AG08395 (cell line): ENCODE measurements around the gene IP6K1.
"Not testable (repeated sequence)": the region's sequence is repeated elsewhere in the genome, so short reads cannot be mapped to it uniquely, and the experiment has no call there.

Experiments
- DNase-seq: peaks from one replicate; pipeline ENCODE4 v3.0.0; 2012; ENCODE audit warnings: mixed read lengths, low spot score

The IP6K1 gene

DNA sequence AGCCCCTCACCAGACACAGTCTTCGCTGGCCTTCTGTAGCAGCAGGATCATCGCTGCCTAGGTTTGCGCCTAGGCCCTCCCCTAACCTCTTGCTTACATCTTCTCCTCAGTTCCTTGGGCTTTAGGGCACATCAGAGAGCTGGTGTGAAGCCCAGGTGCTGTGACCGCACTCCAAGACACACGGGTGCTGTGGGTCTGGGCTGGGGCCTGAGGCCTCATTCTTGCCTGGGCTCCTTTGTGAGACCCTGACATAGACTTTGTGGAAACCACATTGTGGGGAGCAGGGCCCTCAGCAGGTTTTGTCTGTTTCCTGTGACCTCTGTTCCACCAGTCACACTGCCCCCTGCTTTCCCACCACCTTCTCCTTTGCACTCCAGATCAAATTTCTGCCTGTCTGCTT lies 74.9 kb downstream of the IP6K1 start:
- no peak for DNase-seq

DNA sequence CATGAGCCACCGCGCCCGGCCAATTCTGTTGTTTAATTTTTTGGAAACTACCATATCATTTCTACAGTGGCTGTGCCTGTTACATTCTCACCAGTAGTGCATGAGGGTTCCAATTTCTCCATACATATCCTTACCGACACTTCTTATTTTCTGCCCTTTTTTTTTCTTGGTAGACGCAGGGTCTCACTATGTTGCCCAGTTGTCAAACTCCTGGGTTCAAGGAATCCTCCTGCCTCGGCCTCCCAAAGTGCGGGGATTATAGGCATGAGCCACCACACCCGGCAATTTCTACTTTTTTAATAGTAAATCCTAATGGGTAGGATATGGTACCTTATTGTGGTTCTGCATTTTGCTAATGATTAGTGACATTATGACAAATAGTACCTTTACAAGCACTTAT lies 76.5 kb downstream of the IP6K1 start:
- DNase-seq: no peak

DNA sequence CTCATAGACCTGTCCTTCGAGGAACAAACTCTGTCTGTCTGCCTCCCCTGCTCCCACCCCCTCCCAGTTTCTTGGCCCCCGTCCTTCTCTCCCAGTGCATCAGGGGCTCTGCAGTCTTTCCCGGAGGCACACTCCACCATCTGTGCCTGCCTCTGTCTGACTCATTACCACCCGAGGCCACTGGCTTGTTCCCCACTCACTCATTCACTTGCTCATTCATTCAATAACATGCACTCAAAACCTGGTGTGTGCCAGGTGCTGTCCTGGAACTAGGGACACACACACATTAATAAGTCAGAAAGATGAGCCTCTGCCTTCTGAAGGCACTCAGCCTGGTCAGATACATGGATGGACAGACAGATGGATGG lies 79.2 kb downstream of the IP6K1 start:
- DNase-seq: peak; percentile 26

DNA sequence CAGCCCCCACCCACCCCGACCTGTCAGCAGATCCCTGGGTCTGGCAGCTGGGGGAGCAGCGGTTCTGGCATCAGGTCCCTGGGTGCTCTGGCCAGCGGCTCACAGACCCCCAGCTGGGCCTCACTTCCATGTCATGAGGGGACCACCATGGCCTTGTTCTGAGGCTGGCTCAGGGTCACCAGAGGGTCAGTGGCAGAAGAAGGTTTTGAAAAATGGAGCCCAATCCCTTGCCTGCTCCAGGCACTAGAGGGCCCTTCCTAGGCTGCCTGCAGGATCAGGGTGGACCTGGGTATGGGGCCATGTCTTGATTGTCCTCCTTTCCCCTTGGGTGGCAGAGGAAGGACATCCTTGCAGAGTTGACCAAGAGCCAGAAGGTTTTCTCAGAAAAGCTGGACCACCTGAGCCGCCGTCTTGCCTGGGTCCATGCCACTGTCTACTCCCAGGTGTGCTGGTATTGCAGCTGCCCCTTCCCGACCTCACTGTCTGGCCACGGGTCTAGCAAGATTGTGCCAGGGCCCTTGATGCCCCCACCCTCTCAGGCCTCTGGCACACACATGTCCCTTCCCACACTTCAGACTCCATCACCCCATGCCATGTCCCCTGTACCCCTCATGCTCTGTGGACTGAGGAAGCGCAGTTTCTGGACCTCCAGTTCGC lies 79.8 kb downstream of the IP6K1 start:
- DNase-seq: no peak

DNA sequence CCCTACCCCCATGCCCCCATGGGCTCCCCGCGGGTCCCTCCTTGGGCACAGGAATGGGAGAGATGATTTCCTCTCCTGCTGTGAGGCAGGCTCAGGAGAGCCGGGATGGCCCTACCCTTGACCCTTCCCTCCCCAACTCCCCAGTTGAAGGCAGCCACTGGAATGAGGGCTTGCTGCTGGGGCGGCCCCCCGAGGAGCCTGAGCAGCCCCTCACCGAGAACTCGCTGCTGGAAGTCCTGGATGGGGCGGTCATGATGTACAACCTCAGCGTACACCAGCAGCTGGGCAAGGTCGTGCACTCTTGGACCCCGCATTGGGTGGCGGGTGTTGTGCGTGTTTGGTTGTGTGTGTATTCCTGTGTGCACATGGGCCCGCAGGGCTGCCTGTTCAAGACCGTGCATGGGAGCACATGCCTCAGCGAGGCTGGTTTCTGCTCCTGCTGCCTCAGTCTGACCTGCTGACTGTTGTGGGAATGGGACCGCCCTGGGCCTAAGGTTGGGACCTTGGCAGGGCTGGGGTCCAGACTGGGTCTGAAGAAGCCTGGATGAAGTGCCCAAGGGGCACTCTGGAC lies 80.9 kb downstream of the IP6K1 start:
- no peak for DNase-seq

DNA sequence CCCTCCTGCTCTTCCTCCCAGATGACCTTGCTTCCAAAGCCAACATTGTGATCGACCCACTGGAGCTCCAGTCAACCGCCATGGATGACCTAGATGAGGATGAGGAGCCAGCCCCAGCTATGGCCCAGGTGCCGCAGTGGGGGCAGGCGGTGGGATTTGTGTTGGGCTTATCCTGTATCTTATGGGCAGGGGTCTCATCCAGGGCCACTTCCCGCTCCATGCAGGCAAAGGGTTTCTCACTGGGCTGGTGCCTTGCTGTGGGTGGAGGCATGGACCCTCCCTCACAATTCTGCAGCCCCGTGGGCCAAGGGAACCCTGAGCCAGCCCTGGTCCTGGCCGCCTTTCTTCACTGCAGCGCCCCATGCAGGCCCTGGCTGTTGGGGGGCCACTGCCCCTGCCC lies 81.7 kb downstream of the IP6K1 start:
- no peak for DNase-seq

DNA sequence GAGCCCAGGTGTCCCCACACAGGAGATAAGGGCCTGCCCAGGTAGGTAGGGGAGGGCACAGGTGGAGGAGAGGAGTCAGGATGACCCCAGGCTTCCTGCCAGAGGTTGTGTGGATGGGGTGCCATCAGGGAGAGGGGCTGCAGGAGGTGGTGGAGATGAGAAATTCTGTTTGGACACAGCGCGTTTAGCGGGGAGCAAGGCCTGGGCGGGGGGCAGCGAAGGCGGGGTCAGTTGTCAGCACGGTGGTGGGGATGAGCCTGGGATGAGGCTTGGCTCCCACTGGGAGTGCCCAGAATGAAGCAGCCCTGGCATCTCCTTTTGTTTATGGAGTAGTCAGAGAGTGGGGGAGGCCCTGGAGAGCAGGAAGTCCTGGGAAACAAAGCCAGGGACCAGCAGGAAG lies 82.4 kb downstream of the IP6K1 start:
- DNase-seq: no peak

DNA sequence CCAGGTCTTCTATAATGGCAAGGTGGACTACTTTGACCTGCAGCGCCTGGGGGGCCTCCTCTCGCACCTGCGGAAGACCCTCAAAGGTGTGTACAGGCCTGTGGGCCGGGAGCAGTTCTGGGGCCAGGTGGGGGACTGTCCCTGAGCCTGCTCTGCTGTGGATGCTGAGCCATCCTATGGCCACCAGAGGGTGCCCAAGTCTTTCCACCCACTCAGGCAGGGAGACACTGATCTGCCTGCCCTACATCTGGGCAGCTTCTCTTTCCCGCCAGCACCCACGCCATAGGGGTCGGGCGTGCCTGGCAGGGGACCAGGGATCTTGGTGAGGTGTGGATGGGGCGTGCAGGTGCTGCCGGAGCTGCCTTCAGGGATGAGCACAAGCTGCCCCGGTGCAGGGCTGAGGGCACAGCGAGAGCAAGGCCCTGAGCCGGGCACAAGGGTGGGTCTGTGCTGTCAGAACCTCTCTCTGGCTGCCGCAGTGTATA lies 82.9 kb downstream of the IP6K1 start:
- peak; percentile 89 for DNase-seq

DNA sequence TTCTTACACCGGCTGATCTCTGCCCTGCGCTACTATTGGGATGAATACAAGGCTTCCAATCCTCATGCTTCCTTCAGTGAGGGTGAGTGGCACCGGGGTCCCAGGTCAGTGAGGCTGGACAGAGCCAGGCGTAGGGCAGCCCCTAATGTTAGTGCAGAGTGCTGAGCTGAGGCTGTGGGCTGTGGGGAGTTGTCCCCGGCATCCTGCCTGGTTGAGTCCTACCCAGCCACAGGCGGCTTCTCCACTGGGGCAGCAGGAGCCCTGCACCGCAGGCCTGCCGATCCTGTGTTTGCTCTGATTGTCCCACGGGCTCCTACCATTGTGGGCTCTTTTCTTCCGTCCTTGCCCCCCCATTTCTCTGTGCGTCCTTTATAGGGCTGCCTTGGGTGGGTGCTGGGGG lies 83.7 kb downstream of the IP6K1 start:
- no peak for DNase-seq

DNA sequence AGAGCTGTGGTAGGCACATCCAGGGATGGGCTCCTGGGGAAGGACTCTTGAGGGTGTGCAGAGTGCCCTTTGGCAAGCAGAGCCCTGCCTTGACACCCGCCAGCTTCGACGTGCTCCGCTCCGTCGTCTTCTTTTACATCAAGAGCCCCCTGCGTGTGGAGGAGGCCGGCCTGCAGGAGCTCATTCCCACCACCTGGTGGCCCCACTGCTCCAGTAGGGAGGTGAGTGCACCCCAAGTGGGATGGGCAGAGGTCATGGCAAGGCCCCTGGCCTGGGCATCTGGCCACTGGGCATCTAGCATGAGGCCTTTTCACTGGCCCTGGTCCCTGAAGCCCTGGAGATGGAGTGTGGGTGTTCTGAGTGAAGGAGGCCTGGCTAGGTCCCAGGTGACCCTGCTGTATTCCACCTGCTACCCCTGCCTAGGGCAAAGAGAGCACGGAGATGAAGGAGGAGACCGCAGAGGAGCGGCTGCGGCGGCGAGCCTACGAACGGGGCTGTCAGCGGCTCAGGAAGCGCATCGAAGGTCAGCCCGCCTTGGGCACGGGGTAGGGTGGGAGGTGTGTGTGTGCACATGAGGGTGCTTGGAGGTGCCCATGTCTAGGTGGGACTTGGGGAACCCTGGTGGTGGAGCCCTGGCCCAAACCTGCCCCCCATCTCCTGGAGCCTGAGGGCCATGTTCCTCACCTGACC lies 84.8 kb downstream of the IP6K1 start:
- peak; percentile 43 for DNase-seq

DNA sequence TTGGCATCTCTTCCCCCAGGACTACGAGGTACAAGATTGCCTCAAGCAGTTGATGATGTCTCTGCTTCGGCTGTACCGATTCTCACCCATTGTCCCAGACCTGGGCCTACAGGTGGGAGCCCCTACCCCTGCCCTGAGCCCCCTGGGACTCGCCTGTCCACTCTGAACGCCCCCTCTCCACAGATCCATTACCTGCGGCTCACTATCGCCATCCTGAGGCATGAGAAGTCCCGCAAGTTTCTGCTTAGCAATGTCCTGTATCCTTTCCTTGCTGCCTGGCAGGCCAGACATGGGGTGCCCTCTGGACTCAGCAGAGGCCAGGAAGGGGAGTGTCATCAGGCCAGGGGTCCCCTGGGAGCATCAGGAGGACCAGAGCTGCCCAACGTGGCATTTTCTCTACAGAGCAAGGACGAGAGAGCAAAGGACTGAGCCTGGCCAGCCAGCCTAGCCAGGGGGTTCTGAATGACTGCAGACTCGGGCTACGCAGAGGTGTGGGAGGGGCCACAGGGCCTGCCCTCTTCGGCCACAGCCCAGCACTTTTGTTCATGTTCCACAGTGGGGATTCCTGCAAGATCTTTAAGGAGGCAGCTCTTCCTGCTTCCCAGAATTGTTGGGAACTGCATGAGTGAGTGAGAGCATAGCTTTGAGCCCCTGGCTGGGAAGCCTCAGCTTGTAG lies 85.8 kb downstream of the IP6K1 start:
- no peak for DNase-seq

DNA sequence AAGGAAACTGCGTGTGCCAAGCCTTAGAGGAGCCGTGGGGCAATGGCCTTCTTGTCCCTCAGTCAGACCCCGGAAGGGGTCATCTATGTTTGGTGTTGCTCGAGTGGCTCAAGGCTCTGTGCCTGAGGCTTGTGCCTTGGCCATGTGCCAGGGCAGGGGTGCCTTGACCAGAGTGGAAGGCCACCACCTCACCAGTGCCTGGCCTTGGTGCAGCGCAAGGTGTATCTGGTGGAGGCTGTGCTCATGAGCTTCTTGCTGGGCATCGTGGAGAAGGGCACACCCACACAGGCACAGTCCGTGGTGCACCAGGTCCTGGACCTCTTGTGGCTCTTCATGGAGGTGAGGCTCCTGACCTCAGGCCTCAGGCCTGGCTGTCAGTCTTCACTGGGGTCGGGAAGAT lies 86.3 kb downstream of the IP6K1 start:
- DNase-seq: no peak

DNA sequence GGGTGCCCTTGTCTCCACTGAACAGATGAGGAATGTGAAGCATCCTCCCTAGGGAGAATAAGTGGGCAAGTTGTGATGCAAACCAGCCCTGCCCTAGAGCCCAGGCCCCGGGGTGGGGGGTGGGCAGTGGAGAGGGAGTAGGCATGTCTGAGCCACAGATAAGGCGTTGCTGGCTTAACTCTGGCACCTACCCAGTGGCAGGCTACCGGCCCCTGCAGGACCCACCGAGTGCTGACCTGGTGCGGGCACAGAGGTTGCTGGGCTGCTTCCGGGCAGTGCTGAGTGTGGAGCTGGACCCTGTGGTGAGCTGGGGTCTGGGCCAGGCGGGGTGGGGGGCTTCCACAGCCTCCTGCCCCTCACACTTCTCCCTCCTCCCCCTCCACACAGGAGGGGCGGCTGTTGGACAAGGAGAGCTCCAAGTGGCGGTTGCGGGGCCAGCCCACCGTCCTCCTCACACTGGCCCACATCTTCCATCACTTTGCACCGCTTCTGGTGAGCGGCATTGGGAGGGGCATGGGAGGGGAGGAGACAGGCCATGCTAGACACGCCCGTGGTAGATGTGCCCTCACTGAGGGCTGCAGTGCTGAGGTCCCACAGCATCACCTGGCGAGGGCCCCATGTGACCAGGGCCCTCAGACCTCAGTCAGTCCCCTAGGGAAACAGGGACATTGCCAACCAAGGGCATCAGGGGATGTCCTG lies 86.9 kb downstream of the IP6K1 start:
- DNase-seq: peak; percentile 36

DNA sequence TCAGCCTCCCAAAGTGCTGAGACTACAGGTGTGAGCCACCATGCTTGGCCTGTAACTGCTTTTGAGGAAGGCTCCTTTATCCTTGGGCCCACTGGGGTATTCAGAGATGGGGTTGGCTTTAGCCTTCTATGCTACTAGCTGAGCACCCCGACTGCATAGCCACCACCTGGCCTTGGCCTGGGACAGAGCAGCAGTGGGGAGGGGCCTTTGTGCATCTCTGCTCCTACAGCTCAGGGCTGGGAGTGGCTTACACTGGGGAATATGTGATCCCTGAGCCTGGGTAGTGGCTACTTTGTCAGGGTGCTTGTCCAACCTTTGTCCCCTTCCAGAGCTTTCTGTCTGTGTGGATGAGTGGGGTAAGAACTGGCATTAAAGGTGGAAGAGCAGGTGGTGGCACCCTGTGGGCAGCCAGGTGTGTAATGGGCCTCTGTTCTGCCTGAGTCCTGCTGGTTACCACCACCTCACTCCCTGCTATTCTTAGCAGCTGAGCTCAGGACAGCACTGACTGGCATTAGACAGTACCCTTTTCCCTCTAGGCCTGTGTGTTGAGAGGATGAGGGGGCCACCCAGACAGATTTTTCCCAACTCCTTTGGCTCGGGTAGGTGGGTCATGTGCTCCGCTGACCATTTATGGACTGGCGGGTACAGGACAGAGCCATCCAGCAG lies 90.9 kb downstream of the IP6K1 start:
- DNase-seq: not testable (repeated sequence)

DNA sequence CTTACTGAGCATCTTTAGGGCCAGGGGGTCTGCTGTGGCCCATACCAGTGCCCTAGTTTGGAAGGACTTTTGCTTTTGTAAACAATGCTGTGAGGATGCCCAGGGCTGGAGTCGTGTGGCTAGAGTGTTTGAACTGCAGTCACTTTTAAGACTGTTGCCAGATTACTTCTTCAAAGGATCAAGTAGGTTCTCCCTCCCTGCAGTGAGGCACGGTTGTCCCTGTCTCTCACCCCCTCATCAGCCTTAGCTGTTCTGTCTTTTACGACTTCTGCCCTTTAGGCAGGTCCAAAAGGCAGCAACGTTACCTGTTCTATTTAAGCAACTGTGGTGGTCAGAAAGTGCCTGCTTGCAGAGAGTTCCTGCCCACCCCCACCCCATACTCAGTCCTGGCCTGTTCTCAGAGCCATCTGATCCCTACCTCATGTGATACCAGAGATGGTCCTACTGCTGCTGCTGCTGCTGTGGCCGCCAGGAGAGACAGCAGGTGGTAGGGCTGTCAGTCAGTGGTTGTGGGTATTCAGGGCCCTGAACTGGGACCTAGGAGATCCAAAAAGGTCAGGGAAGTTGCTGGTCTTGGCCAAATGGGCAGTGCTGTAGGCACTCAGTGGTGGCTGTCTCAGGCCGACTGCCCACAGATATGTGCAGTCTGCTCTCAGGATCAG lies 91.8 kb downstream of the IP6K1 start:
- not testable (repeated sequence) for DNase-seq

DNA sequence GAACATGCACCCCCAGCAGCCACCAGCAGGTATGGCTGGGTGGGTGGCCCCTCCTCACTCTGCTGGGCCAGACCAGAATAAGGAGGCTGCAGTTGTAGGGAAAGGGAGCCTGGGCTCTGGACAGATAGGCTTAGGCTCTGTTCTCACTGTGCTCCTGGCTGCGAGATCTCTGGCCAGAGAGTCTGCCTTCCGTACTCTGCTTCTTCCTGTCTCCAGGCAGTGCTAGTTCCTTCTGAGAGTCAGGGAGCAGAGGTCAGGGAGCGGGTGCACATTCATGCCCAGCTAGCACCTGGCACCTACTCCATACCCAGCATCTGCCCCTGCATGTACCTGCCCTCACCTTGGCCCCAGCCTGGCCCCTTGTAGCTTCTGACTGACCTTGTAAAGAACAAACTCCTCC lies 94.9 kb downstream of the IP6K1 start:
- not testable (repeated sequence) for DNase-seq

DNA sequence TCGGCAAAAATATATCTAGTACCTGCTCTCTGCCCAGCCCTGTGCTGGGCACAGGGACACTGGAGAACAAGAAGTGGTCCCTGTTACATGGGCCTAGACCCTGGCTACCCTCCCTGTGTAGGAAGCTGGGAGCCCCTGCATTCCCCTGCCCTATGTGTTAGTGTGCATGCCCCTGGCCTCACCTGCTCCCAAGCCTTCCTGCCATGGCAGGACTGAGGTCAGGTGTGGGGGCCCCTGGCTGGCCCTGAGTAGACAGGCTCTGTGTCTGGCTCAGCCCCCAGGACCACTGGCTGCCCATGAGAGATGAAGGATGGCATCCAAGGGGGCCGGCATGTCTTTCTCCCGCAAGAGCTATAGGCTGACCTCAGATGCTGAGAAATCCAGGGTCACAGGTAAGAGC lies 95.5 kb downstream of the IP6K1 start:
- DNase-seq: not testable (repeated sequence)

DNA sequence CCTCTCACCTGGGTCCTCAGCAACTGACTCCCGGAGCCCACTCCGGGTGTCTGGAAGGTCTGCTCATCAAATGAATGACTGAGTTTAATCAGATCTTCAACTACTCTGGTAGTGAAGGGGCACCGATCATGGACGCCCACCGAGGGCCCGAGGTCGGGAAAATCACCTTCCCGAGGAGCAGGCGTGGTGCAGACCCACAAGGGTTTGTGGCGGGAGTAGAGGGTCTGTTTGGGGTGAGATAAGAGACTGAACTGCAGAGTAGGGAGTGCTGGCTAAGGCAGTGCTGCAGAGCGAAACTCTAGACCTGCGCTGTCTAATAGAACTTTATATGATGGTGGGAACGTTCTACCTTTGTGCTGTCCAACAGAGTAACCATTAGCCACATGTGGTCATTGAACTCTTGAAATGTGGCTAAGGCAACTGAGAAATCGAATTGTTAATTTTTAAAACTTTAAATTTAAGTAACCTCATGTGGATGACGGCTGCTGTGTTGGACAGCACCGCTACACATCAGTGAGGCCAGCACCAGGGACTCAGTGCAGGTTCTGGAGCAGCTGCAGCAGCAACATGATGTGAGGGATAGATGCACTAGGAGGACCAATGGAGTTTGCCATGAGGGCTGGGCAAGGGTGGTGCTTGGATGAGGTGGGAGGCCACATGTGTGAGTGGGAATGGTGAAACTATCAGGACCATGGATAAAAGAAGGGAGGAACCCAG lies 96.3 kb downstream of the IP6K1 start:
- not testable (repeated sequence) for DNase-seq

DNA sequence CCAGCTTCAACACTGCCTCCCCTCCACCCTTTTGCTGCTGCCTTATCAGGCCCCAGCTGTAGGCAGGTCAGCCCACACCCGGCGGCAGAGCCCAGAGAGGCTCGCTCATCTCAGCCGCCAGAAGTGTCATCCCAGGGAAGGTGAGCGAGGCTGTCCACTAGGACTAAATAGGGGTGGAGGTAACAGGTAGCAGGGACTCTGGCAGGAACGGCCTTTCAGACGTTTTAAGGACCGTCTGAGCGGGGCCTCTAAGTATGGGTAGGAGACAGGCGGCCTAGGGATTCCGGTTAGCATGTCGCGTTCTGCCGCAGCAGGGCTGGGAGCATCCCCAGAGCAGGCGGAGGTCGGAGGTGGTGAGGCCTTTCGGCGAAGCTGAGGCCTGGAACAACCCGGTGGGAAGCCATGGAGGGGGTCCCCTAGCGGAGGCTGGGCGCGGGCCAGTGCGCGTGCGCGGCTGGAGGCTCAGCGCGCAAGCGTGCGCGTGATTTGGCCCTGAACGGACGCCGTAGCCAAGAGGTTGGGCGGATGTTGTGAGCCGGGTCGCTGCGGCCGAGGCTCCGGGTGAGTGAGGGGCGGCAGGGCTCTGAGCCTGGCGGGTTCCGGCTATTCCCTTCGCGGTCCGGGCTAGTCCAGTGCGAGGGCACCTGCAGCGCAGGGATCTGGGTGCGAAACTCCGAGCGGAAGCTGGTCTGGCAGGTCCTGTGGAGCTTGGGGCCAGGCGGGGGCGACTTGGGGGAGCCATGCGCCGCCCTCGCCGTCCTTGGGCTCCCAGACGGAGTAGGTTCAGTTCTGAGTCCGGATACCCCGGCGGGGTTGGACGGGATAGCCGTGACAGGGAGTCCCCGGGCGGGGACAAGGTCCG lies 97.1 kb downstream of the IP6K1 start, which contains the start of the genes MST1 and RNF123:
Gene MST1, minus strand, starts transcription at position 429 of the 862 bp plus-strand sequence. CDS start 783 bp downstream, outside the sequence.
Gene RNF123, plus strand, starts transcription at position 512 of the 862 bp plus-strand sequence. CDS start 1,609 bp downstream, outside the sequence.
- peak; percentile 93 for DNase-seq
